Left renal cortex interstitium (tissue), 4 donors: ENCODE data around the gene FLCN. TPM values are rescaled to one million over a fixed set of nuclear protein-coding genes. Genes with fewer than 3 reads are reported as not detected.
A peak's percentile ranks its signal among the peaks of the same experiment; 100 is the strongest.

ENCODE experiments used
- DNase-seq, 4 donors: peaks; one replicate each; pipeline ENCODE4 v3.0.0-alpha.2; 2013; ENCODE audit warnings: low read depth in 4 of 4, low spot score in 2 of 4, missing footprints in 1 of 4
- polyA plus RNA-seq, 4 donors: library from polyadenylated mRNA; unstranded; fragments of 120-200 nt; gene quantifications; one replicate each; pipeline ENCODE4 v1.2.1, GENCODE V29; 2013; ENCODE audit not compliant: insufficient read length in 4 of 4

FLCN gene
- polyA plus RNA-seq, 4 donors, result 20.9 to 55.6 (median 34.8) TPM

GRCh38 chr17:17236295-17237025 lies 508 bp downstream of the FLCN start:
- peak in 2 of 4 donors; percentile 13 to 15 for DNase-seq

GRCh38 chr17:17235212-17236174 lies 1.5 kb downstream of the FLCN start:
- DNase-seq, result no peak

- DNase-seq, result no peak
These were observed 4.7 kb downstream of the FLCN start for GRCh38 chr17:17232303-17232621.

- DNase-seq, result no peak
These were observed 5.2 kb downstream of the FLCN start for GRCh38 chr17:17231621-17232302.

- DNase-seq, result no peak
These were observed 7.3 kb downstream of the FLCN start for GRCh38 chr17:17229416-17230384.

GRCh38 chr17:17228521-17229279 lies 8.3 kb downstream of the FLCN start:
- DNase-seq, result no peak

- DNase-seq, result no peak
These were observed 9.1 kb downstream of the FLCN start for GRCh38 chr17:17227608-17228520.

- DNase-seq, result no peak
These were observed 10.3 kb downstream of the FLCN start for GRCh38 chr17:17226451-17227265.

- DNase-seq, result no peak
These were observed 11.1 kb downstream of the FLCN start for GRCh38 chr17:17225901-17226300.

- no peak for DNase-seq
These were observed 12.8 kb downstream of the FLCN start for GRCh38 chr17:17224137-17224536.

GRCh38 chr17:17223736-17224135 lies 13.2 kb downstream of the FLCN start:
- DNase-seq, result no peak

- DNase-seq, result no peak
These were observed 15.6 kb downstream of the FLCN start for GRCh38 chr17:17221329-17221728.

- DNase-seq, result no peak
These were observed 16.4 kb downstream of the FLCN start for GRCh38 chr17:17220529-17220928.

GRCh38 chr17:17217995-17218394 lies 19.0 kb downstream of the FLCN start:
- no peak for DNase-seq

- no peak for DNase-seq
These were observed 20.2 kb downstream of the FLCN start for GRCh38 chr17:17216776-17217175.

GRCh38 chr17:17216236-17216635 lies 20.7 kb downstream of the FLCN start:
- DNase-seq, result no peak

- no peak for DNase-seq
These were observed 21.4 kb downstream of the FLCN start for GRCh38 chr17:17215575-17215974.
